GM23338 (cell line): ENCODE results near the gene CHRDL2. TPM values are rescaled to one million over a fixed set of nuclear protein-coding genes. Genes with fewer than 3 reads are reported as not detected.

ENCODE experiments used
- ATAC-seq: fragments of 200-7000 bp; cut with Tn5 transposase; 3 replicates; pipeline ENCODE4 v1.9.1; 2020
- DNase-seq: peaks from one replicate; pipeline ENCODE4 v3.0.0-alpha.2; 2015; ENCODE audit warnings: low spot score
- H2AFZ ChIP-seq: fragments of 200-600 bp; sonication (generic); 2 replicates; pipeline ENCODE4 v1.8.0; 2016; ENCODE audit warnings: antibody characterized with exemption, mild to moderate bottlenecking, moderate library complexity
- H3F3A ChIP-seq: fragments of 200-600 bp; sonication (generic); replicated peaks from 2 replicates; pipeline ENCODE4 v1.8.0; 2017; ENCODE audit warnings: antibody characterized with exemption, mixed run types, low read depth
- H3K27ac ChIP-seq: fragments of 200-600 bp; sonication (generic); 2 replicates; pipeline ENCODE4 v1.6.1; 2016; ENCODE audit warnings: low read depth
- H3K27me3 ChIP-seq: fragments of 200-600 bp; sonication (generic); 2 replicates; pipeline ENCODE4 v1.8.0; 2016; ENCODE audit warnings: mild to moderate bottlenecking, mixed run types, moderate library complexity; ENCODE audit not compliant: insufficient read depth
- H3K36me3 ChIP-seq: fragments of 200-600 bp; sonication (generic); 2 replicates; pipeline ENCODE4 v1.8.0; 2016; ENCODE audit warnings: mild to moderate bottlenecking; ENCODE audit not compliant: insufficient read depth
- H3K4me1 ChIP-seq: fragments of 200-600 bp; sonication (generic); 2 replicates; pipeline ENCODE4 v1.8.0; 2016; ENCODE audit warnings: mild to moderate bottlenecking, moderate library complexity; ENCODE audit not compliant: insufficient read depth
- H3K4me2 ChIP-seq: fragments of 200-600 bp; sonication (generic); 2 replicates; pipeline ENCODE4 v1.7.1; 2017; ENCODE audit warnings: mixed run types
- H3K4me3 ChIP-seq: fragments of 200-600 bp; sonication (generic); 2 replicates; pipeline ENCODE4 v1.6.1; 2016; ENCODE audit warnings: mixed run types
- H3K79me2 ChIP-seq: fragments of 200-600 bp; sonication (generic); replicated peaks from 2 replicates; pipeline ENCODE4 v1.8.0; 2017; ENCODE audit warnings: mild to moderate bottlenecking; ENCODE audit not compliant: insufficient read depth
- H3K9me2 ChIP-seq: fragments of 200-600 bp; sonication (generic); 2 replicates; pipeline ENCODE4 v1.8.0; 2017; ENCODE audit not compliant: insufficient read depth
- H4K20me1 ChIP-seq: fragments of 200-600 bp; sonication (generic); replicated peaks from 2 replicates; pipeline ENCODE4 v1.8.0; 2017; ENCODE audit warnings: mild to moderate bottlenecking; ENCODE audit not compliant: insufficient read depth
- H3K27ac Mint-ChIP-seq: 2 replicates; pipeline ENCODE4 v1.8.0; 2020; ENCODE audit warnings: inconsistent platforms, mild to moderate bottlenecking, moderate library complexity, mixed read lengths
- H3K27me3 Mint-ChIP-seq: 3 replicates; pipeline ENCODE4 v1.8.0; 2022; ENCODE audit warnings: low read depth, mild to moderate bottlenecking, moderate library complexity, mixed read lengths, inconsistent platforms; ENCODE audit not compliant: insufficient read depth, poor library complexity
- H3K36me3 Mint-ChIP-seq: 3 replicates; pipeline ENCODE4 v1.8.0; 2021; ENCODE audit warnings: low read depth, mild to moderate bottlenecking, inconsistent platforms, moderate library complexity, mixed read lengths
- H3K4me1 Mint-ChIP-seq: 3 replicates; pipeline ENCODE4 v1.8.0; 2020; ENCODE audit warnings: mild to moderate bottlenecking, inconsistent platforms, mixed read lengths
- H3K4me3 Mint-ChIP-seq: 3 replicates; pipeline ENCODE4 v1.8.0; 2021; ENCODE audit warnings: moderate library complexity, mild to moderate bottlenecking, inconsistent platforms, mixed read lengths
- H3K9me3 Mint-ChIP-seq: 3 replicates; pipeline ENCODE4 v1.8.0; 2020; ENCODE audit warnings: moderate library complexity, mild to moderate bottlenecking, inconsistent platforms, mixed read lengths
- CREB1 ChIP-seq: fragments of 250-450 bp; sonication (Bioruptor Pico); IDR thresholded peaks from 2 replicates; pipeline ENCODE4 v1.5.0; 2020; ENCODE audit warnings: low read depth, mild to moderate bottlenecking, moderate library complexity
- CTCF ChIP-seq, 2 experiments: fragments of 200-600 bp in 1 of 2; sonication (generic) in 1 of 2; conservative IDR thresholded peaks; 2 replicates each; pipeline versions ENCODE4 v1.5.1 to v1.6.1; 2016 to 2017; ENCODE audit warnings: antibody characterized with exemption in 2 of 2, low read depth in 2 of 2, mild to moderate bottlenecking in 2 of 2, moderate library complexity in 1 of 2
- EZH2phosphoT487 ChIP-seq: fragments of 200-600 bp; sonication (generic); IDR thresholded peaks from one replicate; pipeline ENCODE4 v1.8.1; 2018; ENCODE audit warnings: antibody characterized with exemption; ENCODE audit not compliant: unreplicated experiment
- POLR2AphosphoS5 ChIP-seq: IDR thresholded peaks from 2 replicates; pipeline ENCODE4 v1.6.1; 2016; ENCODE audit warnings: antibody characterized with exemption, low read depth
- ZNF114 ChIP-seq: fragments of 250-450 bp; sonication (Bioruptor Pico); IDR thresholded peaks from 2 replicates; pipeline ENCODE4 v1.5.0; 2020; ENCODE audit warnings: mild to moderate bottlenecking, moderate library complexity
- ZNF331 ChIP-seq: fragments of 250-450 bp; sonication (Bioruptor Pico); IDR thresholded peaks from 2 replicates; pipeline ENCODE4 v1.5.0; 2020; ENCODE audit warnings: low read depth, mild to moderate bottlenecking, moderate library complexity
- ZNF462 ChIP-seq: fragments of 250-450 bp; sonication (Bioruptor Pico); IDR thresholded peaks from 2 replicates; pipeline ENCODE4 v1.5.0; 2020; ENCODE audit warnings: mild to moderate bottlenecking, moderate library complexity
- polyA plus RNA-seq: library from polyadenylated mRNA; unstranded; fragments of >200 nt; fragmentation: Nextera tagmentation; extraction: Ambion mirVana; gene quantifications from 2 replicates; pipeline ENCODE4 v1.2.1, GENCODE V29; 2016
- total RNA-seq: library from RNA; depleted of rRNA; stranded (reverse); fragments of >200 nt; shearing (Covaris generic); gene quantifications from 2 replicates; pipeline ENCODE4 v1.2.3, GENCODE V29; 2014
- TF ChIP-seq, protein P1 (sequence below): IDR thresholded peaks from 2 replicates; pipeline ENCODE4 v1.6.1; 2016; ENCODE audit warnings: antibody characterized with exemption

CHRDL2 gene
- total and polyA plus RNA-seq, 2 experiments from 2014 or later, result 0.21 TPM; not detected in 1

DNA sequence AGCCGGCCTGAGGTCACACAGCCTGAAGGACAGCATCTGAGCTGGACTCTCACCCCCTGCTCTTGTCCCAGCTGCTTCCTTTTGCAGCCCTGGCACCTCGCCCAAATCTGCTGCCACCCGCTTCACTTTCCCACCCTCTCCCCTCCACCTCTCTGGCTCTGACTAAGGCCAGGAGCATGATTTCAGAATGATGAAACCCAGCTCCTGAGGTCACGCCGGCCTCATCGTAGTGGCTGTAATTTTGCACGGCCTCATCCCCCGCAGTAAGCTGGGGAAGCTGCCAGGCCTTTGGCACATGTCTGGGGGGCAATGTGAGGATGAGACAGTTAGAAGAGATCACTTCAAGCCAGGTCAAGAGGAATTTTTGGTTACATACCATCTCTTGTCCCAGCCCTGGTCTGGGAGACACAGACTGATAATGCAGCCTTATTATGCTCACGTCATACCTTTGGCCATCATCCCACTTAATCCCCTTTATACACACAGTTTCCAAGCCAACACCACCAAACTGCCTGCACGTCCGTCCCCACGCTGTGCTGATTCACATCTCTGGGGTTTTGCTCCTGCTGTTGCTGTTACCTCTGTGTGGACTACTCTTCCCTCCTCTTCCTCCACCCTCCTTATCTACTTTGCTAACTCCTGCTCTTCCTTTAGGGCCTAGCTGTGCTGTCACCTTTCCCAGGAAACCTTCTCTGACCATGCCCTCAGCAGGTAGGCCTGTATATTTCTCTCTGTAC is 58.1 kb downstream of the CHRDL2 start:
- no peaks in the 10 kb centered on the region for H3K9me2 ChIP-seq
- H3K79me2 ChIP-seq, result no peaks in the 10 kb centered on the region
- no peaks in the 10 kb centered on the region; the same call in 2 of the 3 replicates for H3K4me1 Mint-ChIP-seq
- H3K9me3 Mint-ChIP-seq, result peaks cover 3% of the 10 kb centered on the region; the same call in 1 of the 3 replicates
- ATAC-seq (no peak), DNase-seq (no peak)
- H3K4me2 ChIP-seq, result no peak overlapping the region
- H3K36me3 Mint-ChIP-seq, result peaks cover 6% of the 10 kb centered on the region; the same call in 2 of the 3 replicates
- H3K27ac ChIP-seq, result no peak overlapping the region
- H3K27me3 Mint-ChIP-seq, result peaks cover 1% of the 10 kb centered on the region
- no peaks in the 10 kb centered on the region for H3K36me3 ChIP-seq
- no peaks in the 10 kb centered on the region for H3F3A ChIP-seq
- H2AFZ ChIP-seq, result no peak overlapping the region
- no peaks in the 10 kb centered on the region for H3K4me1 ChIP-seq
- no peak overlapping the region for H3K4me3 Mint-ChIP-seq
- no peaks in the 10 kb centered on the region for H3K27me3 ChIP-seq
- TF ChIP-seq EZH2phosphoT487 (no peak), CREB1 (no peak), POLR2AphosphoS5 (no peak)
- no peak overlapping the region for H3K4me3 ChIP-seq
- no peak overlapping the region for H3K27ac Mint-ChIP-seq
- no peaks in the 10 kb centered on the region for H4K20me1 ChIP-seq

GRCh38 chr11:74672332-74672955 is 58.8 kb downstream of the CHRDL2 start:
- Histone ChIP-seq H2AFZ (no peak overlapping the region), H3K79me2 (no peaks in the 10 kb centered on the region), H3F3A (no peaks in the 10 kb centered on the region), H3K4me2 (no peak overlapping the region), H3K9me2 (no peaks in the 10 kb centered on the region), H3K27ac (no peak overlapping the region), H3K36me3 (no peaks in the 10 kb centered on the region), H3K4me3 (no peak overlapping the region), H4K20me1 (no peaks in the 10 kb centered on the region), H3K27me3 (no peaks in the 10 kb centered on the region), H3K4me1 (no peaks in the 10 kb centered on the region)
- Mint-ChIP-seq H3K27ac (no peak overlapping the region), H3K9me3 (peaks cover 3% of the 10 kb centered on the region; the same call in 1 of the 3 replicates), H3K4me1 (no peaks in the 10 kb centered on the region; the same call in 2 of the 3 replicates), H3K4me3 (no peak overlapping the region), H3K27me3 (peaks cover 1% of the 10 kb centered on the region), H3K36me3 (peaks cover 6% of the 10 kb centered on the region; the same call in 2 of the 3 replicates)
- ATAC-seq, result no peak
- DNase-seq, result no peak
- TF ChIP-seq ZNF462 (CRISPR knock-in tag) (no peak), CTCF (conservative IDR thresholded peaks at IDR 0.05; ENCODE audit: low read depth in 2 of 2) (no peak), ZNF114 (CRISPR knock-in tag) (no peak), ZNF331 (no peak), POLR2AphosphoS5 (no peak)
- TF ChIP-seq, protein P1, sequence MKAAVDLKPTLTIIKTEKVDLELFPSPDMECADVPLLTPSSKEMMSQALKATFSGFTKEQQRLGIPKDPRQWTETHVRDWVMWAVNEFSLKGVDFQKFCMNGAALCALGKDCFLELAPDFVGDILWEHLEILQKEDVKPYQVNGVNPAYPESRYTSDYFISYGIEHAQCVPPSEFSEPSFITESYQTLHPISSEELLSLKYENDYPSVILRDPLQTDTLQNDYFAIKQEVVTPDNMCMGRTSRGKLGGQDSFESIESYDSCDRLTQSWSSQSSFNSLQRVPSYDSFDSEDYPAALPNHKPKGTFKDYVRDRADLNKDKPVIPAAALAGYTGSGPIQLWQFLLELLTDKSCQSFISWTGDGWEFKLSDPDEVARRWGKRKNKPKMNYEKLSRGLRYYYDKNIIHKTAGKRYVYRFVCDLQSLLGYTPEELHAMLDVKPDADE, result no peak
